Measurements from ENCODE around the gene FGFR2. TPM values are rescaled to one million over a fixed set of nuclear protein-coding genes. Genes with fewer than 3 reads are reported as not detected.
A peak's percentile ranks its signal among the peaks of the same experiment; 100 is the strongest.

FGFR2 gene
- total and polyA plus RNA-seq, 12 donors = 0.09 to 0.81 (median 0.51) TPM

DNA sequence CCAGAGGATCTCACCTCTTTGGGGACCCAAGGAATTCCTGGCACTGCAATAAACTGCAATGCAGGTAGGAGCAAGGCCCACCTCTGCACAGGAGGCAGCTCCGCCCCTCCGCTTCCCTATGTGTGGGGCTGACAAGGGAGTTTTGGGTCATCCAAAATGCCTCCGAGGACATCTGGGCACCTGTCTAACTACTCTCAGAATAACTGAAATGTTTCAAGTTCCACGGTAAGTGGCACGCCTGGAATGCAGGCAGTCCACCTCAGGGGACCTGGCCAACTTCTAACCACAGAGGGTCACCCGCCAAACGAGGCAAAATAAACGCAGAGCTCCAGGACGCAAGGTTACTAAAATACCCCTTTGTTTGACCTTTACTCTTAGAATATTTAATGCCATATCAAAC, 102.5 kb downstream of the FGFR2 start:
- no peaks in the 10 kb centered on the region for H3K4me1 ChIP-seq
- DNase-seq (no peak), ATAC-seq (no peak)
- no peak overlapping the region for H3K4me3 ChIP-seq
- 69 to 76% methylated on average over 9 of the region's 9 CpGs for WGBS, 2 donors
- no peaks in the 10 kb centered on the region for H3K9me3 ChIP-seq
- TF ChIP-seq, protein P1, sequence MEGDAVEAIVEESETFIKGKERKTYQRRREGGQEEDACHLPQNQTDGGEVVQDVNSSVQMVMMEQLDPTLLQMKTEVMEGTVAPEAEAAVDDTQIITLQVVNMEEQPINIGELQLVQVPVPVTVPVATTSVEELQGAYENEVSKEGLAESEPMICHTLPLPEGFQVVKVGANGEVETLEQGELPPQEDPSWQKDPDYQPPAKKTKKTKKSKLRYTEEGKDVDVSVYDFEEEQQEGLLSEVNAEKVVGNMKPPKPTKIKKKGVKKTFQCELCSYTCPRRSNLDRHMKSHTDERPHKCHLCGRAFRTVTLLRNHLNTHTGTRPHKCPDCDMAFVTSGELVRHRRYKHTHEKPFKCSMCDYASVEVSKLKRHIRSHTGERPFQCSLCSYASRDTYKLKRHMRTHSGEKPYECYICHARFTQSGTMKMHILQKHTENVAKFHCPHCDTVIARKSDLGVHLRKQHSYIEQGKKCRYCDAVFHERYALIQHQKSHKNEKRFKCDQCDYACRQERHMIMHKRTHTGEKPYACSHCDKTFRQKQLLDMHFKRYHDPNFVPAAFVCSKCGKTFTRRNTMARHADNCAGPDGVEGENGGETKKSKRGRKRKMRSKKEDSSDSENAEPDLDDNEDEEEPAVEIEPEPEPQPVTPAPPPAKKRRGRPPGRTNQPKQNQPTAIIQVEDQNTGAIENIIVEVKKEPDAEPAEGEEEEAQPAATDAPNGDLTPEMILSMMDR (IDR thresholded peaks at IDR 0.05) = no peak
- no peaks in the 10 kb centered on the region for H3K36me3 ChIP-seq
- H3K27me3 ChIP-seq = peaks cover 0 to 25% (median 0%) of the 10 kb centered on the region in 7 donors
- H3K27ac ChIP-seq = no peak overlapping the region
- intact Hi-C loops (cut with DNase I) = no loop called here

- Histone ChIP-seq H3K27ac (no peak overlapping the region), H3K4me3 (no peak overlapping the region), H3K27me3 (peaks cover 0 to 18% (median 0%) of the 10 kb centered on the region in 7 donors), H3K4me1 (no peaks in the 10 kb centered on the region), H3K9me3 (no peaks in the 10 kb centered on the region), H3K36me3 (no peaks in the 10 kb centered on the region)
- TF ChIP-seq, protein P1 (IDR thresholded peaks at IDR 0.05) = no peak
- intact Hi-C loops (cut with DNase I) = no loop called here
- 67 to 72% methylated on average over 2 of the region's 2 CpGs for WGBS, 2 donors
- DNase-seq = no peak
- no peak for ATAC-seq
Measured at GRCh38 chr10:121494296-121494695, 103.9 kb downstream of the FGFR2 start.

- H3K4me3 ChIP-seq = no peak overlapping the region
- DNase-seq (no peak), ATAC-seq (no peak)
- peaks cover 0 to 14% (median 0%) of the 10 kb centered on the region in 7 donors for H3K27me3 ChIP-seq
- H3K4me1 ChIP-seq = no peaks in the 10 kb centered on the region
- H3K9me3 ChIP-seq = no peaks in the 10 kb centered on the region
- whole genome bisulfite sequencing, 2 donors = 70 to 73% methylated on average over 8 of the region's 8 CpGs
- intact Hi-C loops (cut with DNase I) = no loop called here
- no peak overlapping the region for H3K27ac ChIP-seq
- TF ChIP-seq, protein P1 (IDR thresholded peaks at IDR 0.05) = no peak
- H3K36me3 ChIP-seq = no peaks in the 10 kb centered on the region
Measured at GRCh38 chr10:121493521-121493920, 104.7 kb downstream of the FGFR2 start.

- H3K4me3 ChIP-seq = peak overlapping the region in 1 of 10 donors; percentile 2
- peak in 7 of 8 donors; percentile 37 to 63 (median 52) for ATAC-seq
Measured at GRCh38 chr10:121490871-121491519, 107.2 kb downstream of the FGFR2 start.

More at GRCh38 chr10:121490871-121491519, 107.2 kb downstream of the FGFR2 start:
- TF ChIP-seq, protein P1 (IDR thresholded peaks at IDR 0.05) = no peak
- Histone ChIP-seq H3K27ac (no peak overlapping the region), H3K9me3 (no peaks in the 10 kb centered on the region), H3K4me1 (no peaks in the 10 kb centered on the region), H3K36me3 (no peaks in the 10 kb centered on the region), H3K27me3 (peaks cover 0 to 14% (median 0%) of the 10 kb centered on the region in 7 donors)
- intact Hi-C loops (cut with DNase I) = no loop called here
- 56 to 61% methylated on average over 17 of the region's 17 CpGs for WGBS, 2 donors
- peak; percentile 11 to 22 for DNase-seq

All from heart right ventricle (tissue), 16 donors.